ENCODE measurements around the gene SAMD10.
A peak's percentile ranks its signal among the peaks of the same experiment; 100 is the strongest.

Gene SAMD10

GRCh38 chr20:63963348-63963741, 16.1 kb downstream of the SAMD10 start:
- TF ChIP-seq ZNF518A (tag by site-specific recombination; conservative IDR thresholded peaks at IDR 0.05; ENCODE audit: low read depth), result no peak
- 0 out of 2 replicates have a peak, but pooled peaks have one; percentile 22 for TF ChIP-seq ZBTB10 (tag by site-specific recombination; IDR thresholded peaks at IDR 0.05)
- CTCF ChIA-PET, result no interaction called here
- H3K27ac ChIP-seq (ENCODE audit: extremely low read depth, low read depth, low read length), result no peak overlapping the region
- 0 out of 2 replicates have a peak, but pooled peaks cover 4% of the 10 kb centered on the region for H3K4me1 ChIP-seq (ENCODE audit: control insufficient read depth, insufficient read depth, low read length)
- POLR2A ChIA-PET, result interaction anchor here (1.1 kb wide), 1 partner anchor 424 kb away, joined by 3 read pairs; no protein-coding TSS in a partner anchor
- H3K9me3 ChIP-seq (ENCODE audit: control insufficient read depth, insufficient read depth, low read depth, low read length), result no peaks in the 10 kb centered on the region
- H3K4me3 ChIP-seq (ENCODE audit: low read depth, low read length), result no peak overlapping the region
- H3K36me3 ChIP-seq (ENCODE audit: control insufficient read depth in 2 of 2, insufficient read depth in 1 of 2, low read length in 2 of 2), result peaks cover 0 to 87% of the 10 kb centered on the region in 2 experiments; a peak in 1 of 3 replicates

GRCh38 chr20:63962426-63963347, 16.8 kb downstream of the SAMD10 start:
- CTCF ChIA-PET, result no interaction called here
- POLR2A ChIA-PET, result no interaction called here
- H3K4me3 ChIP-seq (ENCODE audit: low read depth, low read length), result no peak overlapping the region
- no peak overlapping the region for H3K27ac ChIP-seq (ENCODE audit: extremely low read depth, low read depth, low read length)
- H3K4me1 ChIP-seq (ENCODE audit: control insufficient read depth, insufficient read depth, low read length), result 0 out of 2 replicates have a peak, but pooled peaks cover 4% of the 10 kb centered on the region
- TF ChIP-seq GLIS2 (tag by site-specific recombination; IDR thresholded peaks at IDR 0.05) (peak; percentile 34; the same call in 1 of the 2 replicates), ZSCAN16 (tag by site-specific recombination; IDR thresholded peaks at IDR 0.05) (no peak)
- peaks cover 0 to 81% of the 10 kb centered on the region in 2 experiments; a peak in 1 of 3 replicates for H3K36me3 ChIP-seq (ENCODE audit: control insufficient read depth in 2 of 2, insufficient read depth in 1 of 2, low read length in 2 of 2)
- H3K9me3 ChIP-seq (ENCODE audit: control insufficient read depth, insufficient read depth, low read depth, low read length), result no peaks in the 10 kb centered on the region

GRCh38 chr20:63961664-63962425, 17.6 kb downstream of the SAMD10 start:
- H3K27ac ChIP-seq (ENCODE audit: extremely low read depth, low read depth, low read length), result no peak overlapping the region
- POLR2A ChIA-PET, result no interaction called here
- 0 out of 2 replicates have a peak, but pooled peaks cover 4% of the 10 kb centered on the region for H3K4me1 ChIP-seq (ENCODE audit: control insufficient read depth, insufficient read depth, low read length)
- CTCF ChIA-PET, result interaction anchor here (0.5 kb wide), 1 partner anchor 144 kb away, joined by 3 read pairs; no protein-coding TSS in a partner anchor
- no peaks in the 10 kb centered on the region for H3K9me3 ChIP-seq (ENCODE audit: control insufficient read depth, insufficient read depth, low read depth, low read length)
- peaks cover 0 to 73% of the 10 kb centered on the region in 2 experiments; a peak in 1 of 3 replicates for H3K36me3 ChIP-seq (ENCODE audit: control insufficient read depth in 2 of 2, insufficient read depth in 1 of 2, low read length in 2 of 2)
- H3K4me3 ChIP-seq (ENCODE audit: low read depth, low read length), result no peak overlapping the region
- TF ChIP-seq ZNF266 (tag by site-specific recombination; IDR thresholded peaks at IDR 0.05; ENCODE audit: low read depth), result no peak
- no peak for TF ChIP-seq ZSCAN5A (tag by site-specific recombination; IDR thresholded peaks at IDR 0.05)
- TF ChIP-seq ZNF776 (tag by site-specific recombination; IDR thresholded peaks at IDR 0.05; ENCODE audit: borderline replicate concordance), result no peak
- TF ChIP-seq ZBTB49 (tag by site-specific recombination; IDR thresholded peaks at IDR 0.05; ENCODE audit: low read depth), result no peak
- TF ChIP-seq ZNF514 (tag by site-specific recombination; IDR thresholded peaks at IDR 0.05), result no peak
- TF ChIP-seq MYNN (tag by site-specific recombination; IDR thresholded peaks at IDR 0.05; ENCODE audit: borderline replicate concordance), result no peak
- no peak for TF ChIP-seq ATF2 (tag by site-specific recombination; IDR thresholded peaks at IDR 0.05; ENCODE audit: low read depth)
- no peak for TF ChIP-seq BCL11A (tag by site-specific recombination; IDR thresholded peaks at IDR 0.05; ENCODE audit: low read depth)
- TF ChIP-seq ZNF426 (tag by site-specific recombination; IDR thresholded peaks at IDR 0.05), result no peak
